Motor neuron (in vitro differentiated cells): ENCODE data around the gene AEBP2. TPM values are rescaled to one million over a fixed set of nuclear protein-coding genes. Genes with fewer than 3 reads are reported as not detected.
"Not testable (repeated sequence)": the region's sequence is repeated elsewhere in the genome, so short reads cannot be mapped to it uniquely, and the experiment has no call there.

ENCODE experiments used
- ATAC-seq, 8 experiments: fragments of 200-7000 bp; cut with Tn5 transposase; replicated peaks in 6 of 8; 2 replicates each; pipeline ENCODE4 v1.8.0; 2021; ENCODE audit warnings: mild to moderate bottlenecking in 8 of 8, moderate library complexity in 8 of 8
- H3K27ac ChIP-seq, 2 donors: fragments of 250-450 bp; sonication (Bioruptor Pico); 2 replicates each; pipeline ENCODE4 v1.9.0; 2021; ENCODE audit warnings: antibody characterized with exemption in 2 of 2, mild to moderate bottlenecking in 2 of 2, moderate library complexity in 1 of 2
- H3K4me1 ChIP-seq, 2 donors: fragments of 250-450 bp; sonication (Bioruptor Pico); replicated peaks in 1 of 2; 2 replicates each; pipeline ENCODE4 v1.6.1; 2021; ENCODE audit warnings: antibody characterized with exemption in 2 of 2, mild to moderate bottlenecking in 2 of 2, moderate library complexity in 1 of 2
- H3K4me3 ChIP-seq, 5 donors: fragments of 250-450 bp; sonication (Bioruptor Pico); 2 replicates each; pipeline ENCODE4 v1.9.0; 2021; ENCODE audit warnings: antibody characterized with exemption in 5 of 5, mild to moderate bottlenecking in 5 of 5, moderate library complexity in 4 of 5
- WGBS, 10 experiments: fragments of 450-650 bp; shearing (Covaris generic); methylation state at CpG; one replicate each; pipeline ENCODE4 v1.0.0; 2022; 5-methylcytosine and 5-hydroxymethylcytosine counted together
- in situ Hi-C, 9 experiments: fragments of 400-800 bp; cut with MboI; loops; one replicate each; pipeline ENCODE4 v1.15.0; 2021; ENCODE audit warnings: low sequenced_read_pairs in 9 of 9, low pct_unique_long_range_greater_than_20kb in 2 of 9; ENCODE audit not compliant: unreplicated experiment in 9 of 9
- total RNA-seq, 8 experiments: library from RNA; unstranded; fragments of 300-600 nt; gene quantifications; 2 replicates each; pipeline versions ENCODE4 v1.2.3 to v1.2.4, GENCODE V29; 2022

The AEBP2 gene
- total RNA-seq, 8 experiments from 2014 or later, result 15.8 to 63.5 (median 26.0) TPM

DNA sequence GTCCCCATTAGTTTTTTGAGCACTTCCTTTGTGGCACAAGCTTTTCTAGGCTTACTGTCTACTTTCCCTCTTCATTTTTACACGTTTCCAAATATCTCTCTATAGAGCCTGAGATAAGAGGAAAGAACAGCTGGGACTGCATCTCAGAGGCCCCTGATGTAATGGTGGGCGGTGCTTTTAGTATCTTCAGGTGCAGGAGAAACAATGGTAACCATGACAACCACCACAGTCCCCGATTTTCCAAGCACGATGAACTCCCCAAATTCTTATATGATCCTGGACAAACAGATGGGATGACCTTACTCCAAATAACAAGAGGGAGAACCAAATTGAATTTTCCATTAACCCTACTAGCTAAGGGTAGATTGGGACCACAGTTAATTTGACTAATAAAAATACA is 103.3 kb downstream of the AEBP2 start:
- H3K4me1 ChIP-seq, result peaks cover 21 to 31% of the 10 kb centered on the region in 2 donors
- no peak for ATAC-seq
- no peak overlapping the region for H3K27ac ChIP-seq
- in situ Hi-C loops, result no loop called here
- H3K4me3 ChIP-seq, result no peak overlapping the region
- 59 to 100% (median 79%) methylated on average over 1 to 4 of the region's 4 CpGs; no CpG with 5 or more reads in 1 of the 10 experiments for WGBS, 10 experiments

DNA sequence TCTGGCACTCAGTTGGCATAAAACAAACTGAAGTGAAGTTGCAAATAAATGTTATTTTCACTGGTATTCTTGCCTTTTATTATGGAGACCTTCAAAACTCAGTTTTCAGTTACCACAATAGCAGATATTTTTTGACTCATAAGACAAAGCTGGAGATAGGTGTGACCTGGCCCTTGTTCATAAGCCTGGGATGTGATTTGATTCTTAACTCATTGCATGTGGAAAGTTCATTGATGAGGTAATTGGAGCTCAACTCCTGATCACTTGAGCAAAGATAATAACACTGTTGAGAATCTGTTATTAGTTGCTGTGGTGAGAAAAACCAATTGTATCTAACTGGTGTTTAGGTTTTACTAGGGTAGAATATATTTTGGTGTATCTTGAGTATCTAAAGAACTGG is 105.1 kb downstream of the AEBP2 start:
- no peak overlapping the region for H3K27ac ChIP-seq
- in situ Hi-C loops, result no loop called here
- peaks cover 21 to 31% of the 10 kb centered on the region in 2 donors for H3K4me1 ChIP-seq
- no peak overlapping the region for H3K4me3 ChIP-seq
- ATAC-seq, result peak in 1 of 8 experiments; percentile 13

DNA sequence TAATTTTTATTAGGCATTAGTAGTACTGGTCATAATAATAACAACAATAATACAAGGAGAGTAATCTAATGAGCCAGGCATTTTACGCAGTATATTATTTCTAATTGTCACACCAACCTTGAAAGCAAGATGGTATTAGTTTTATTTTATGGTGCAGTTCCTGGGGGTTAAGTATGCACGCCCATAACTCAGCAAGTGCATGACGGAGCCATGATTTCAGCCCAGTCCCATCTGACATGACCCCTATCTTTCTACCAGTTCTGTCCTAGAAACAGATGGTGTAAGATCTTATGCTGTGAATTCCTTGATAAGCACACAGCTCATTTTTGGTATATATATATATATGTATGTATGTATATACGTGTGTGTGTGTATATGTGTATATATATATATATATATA is 106.0 kb downstream of the AEBP2 start:
- peak in 5 of 8 experiments; percentile 61 to 97 (median 82) for ATAC-seq
- H3K27ac ChIP-seq, result no peak overlapping the region
- H3K4me1 ChIP-seq, result peaks cover 21 to 31% of the 10 kb centered on the region in 2 donors
- H3K4me3 ChIP-seq, result no peak overlapping the region
- in situ Hi-C loops, result no loop called here
- WGBS, 10 experiments, result 60 to 100% (median 79%) methylated on average over 1 to 4 of the region's 4 CpGs; no CpG with 5 or more reads in 3 of the 10 experiments

DNA sequence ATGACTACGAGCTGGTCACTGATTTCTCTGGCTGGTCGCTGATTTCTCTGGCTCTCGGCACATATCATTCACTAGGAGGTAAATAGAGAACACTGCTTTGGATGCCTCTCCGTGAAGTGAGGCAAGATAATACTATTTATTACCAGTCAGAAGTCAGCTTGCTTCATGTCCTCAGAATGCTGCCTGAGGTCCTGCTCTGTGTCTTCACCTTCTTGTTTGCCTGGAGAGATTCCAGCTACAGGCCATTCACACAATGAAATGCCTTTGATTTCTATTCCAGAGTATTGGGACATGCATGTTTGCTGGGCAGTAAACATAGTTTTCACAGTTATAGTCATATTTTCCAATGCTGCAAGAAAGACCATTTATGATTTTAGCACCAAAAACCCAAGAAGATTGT is 106.7 kb downstream of the AEBP2 start:
- Histone ChIP-seq H3K27ac (peak overlapping the region in 1 of 2 donors; percentile 37), H3K4me1 (peaks cover 21 to 31% of the 10 kb centered on the region in 2 donors), H3K4me3 (no peak overlapping the region)
- ATAC-seq, result peak in 4 of 8 experiments; percentile 6 to 30 (median 23)
- in situ Hi-C loops, result no loop called here
- WGBS, 10 experiments, result 7 to 95% (median 76%) methylated on average over 1 to 3 of the region's 4 CpGs; no CpG with 5 or more reads in 2 of the 10 experiments

DNA sequence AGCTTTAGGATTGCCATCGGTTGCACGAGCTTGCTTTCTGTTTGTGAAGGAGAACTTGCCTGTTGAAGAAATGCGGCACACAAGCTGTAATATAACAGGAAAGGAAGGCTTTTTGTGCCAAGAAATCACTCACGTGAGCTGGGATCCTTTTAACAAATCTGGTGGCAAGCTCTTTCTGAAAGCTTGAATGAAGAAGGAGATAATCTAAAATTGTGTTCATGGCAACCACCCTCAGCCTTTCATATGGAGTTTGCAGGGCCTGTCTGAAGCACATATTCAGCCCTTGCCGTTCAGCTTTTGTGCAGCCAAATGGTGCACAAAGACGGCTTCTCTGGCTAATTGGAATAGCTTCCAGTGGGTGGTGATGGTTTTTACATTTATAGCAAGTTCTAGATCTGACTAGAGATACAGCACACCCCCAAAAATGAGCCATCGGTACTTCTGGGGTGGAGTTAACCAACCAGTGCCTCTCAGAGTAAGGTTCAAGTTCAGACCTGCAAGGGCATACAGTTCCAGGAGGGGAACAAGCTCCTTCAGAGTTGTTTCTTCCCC is 107.4 kb downstream of the AEBP2 start:
- in situ Hi-C loops, result no loop called here
- WGBS, 10 experiments, result 5 to 63% (median 45%) methylated on average over 3 to 7 of the region's 7 CpGs
- H3K4me3 ChIP-seq, result no peak overlapping the region
- H3K4me1 ChIP-seq, result peaks cover 21 to 31% of the 10 kb centered on the region in 2 donors
- peak overlapping the region in 1 of 2 donors; percentile 4 for H3K27ac ChIP-seq
- ATAC-seq, result peak; percentile 27 to 73 (median 64)

DNA sequence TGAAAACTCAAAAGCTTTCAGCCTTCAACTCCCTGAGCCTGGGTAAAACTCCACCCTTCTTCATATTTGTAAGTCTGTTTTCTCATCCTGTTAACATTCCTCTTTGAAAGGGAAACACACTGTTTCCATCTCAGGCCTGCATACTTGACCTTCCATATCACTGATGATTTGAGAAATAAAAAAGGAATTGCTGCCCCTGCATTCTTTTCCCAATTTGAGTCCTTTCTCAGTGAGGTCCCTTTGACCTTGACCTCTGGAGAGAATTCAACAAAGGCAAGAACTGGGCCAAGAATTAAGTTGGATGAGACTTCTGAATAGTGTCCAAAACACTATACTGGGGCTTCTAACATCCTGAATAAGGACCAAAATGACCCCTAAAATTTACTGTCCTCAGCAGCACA is 108.0 kb downstream of the AEBP2 start:
- Histone ChIP-seq H3K4me3 (no peak overlapping the region), H3K27ac (no peak overlapping the region), H3K4me1 (peaks cover 21 to 31% of the 10 kb centered on the region in 2 donors)
- ATAC-seq, result peak in 3 of 8 experiments; percentile 23 to 67 (median 64)
- in situ Hi-C loops, result no loop called here

DNA sequence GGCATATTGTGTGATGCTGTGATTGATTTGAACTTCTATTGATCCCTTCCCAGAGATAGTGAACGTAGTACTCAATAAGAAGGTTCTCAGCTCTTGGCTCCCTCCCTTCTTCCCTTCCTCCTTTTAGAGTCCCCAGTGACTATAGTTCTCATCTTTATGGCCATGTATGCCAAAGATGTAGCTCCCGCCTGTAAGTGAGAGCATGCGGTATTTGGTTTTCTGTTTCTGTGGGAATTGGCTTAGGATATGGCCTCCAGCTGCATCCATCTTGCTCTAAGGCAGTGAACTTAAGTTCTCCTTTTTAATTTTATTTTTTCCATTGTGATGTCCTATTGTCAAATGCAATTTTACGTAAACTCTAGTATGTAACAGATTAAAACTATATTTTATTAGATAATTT is 109.5 kb downstream of the AEBP2 start:
- in situ Hi-C loops, result no loop called here
- Histone ChIP-seq H3K4me1 (peaks cover 21 to 41% of the 10 kb centered on the region in 2 donors), H3K27ac (no peak overlapping the region), H3K4me3 (no peak overlapping the region)
- WGBS, 10 experiments, result 89 to 100% (median 100%) methylated on average over 2 to 4 of the region's 4 CpGs; no CpG with 5 or more reads in 1 of the 10 experiments
- ATAC-seq, result no peak

DNA sequence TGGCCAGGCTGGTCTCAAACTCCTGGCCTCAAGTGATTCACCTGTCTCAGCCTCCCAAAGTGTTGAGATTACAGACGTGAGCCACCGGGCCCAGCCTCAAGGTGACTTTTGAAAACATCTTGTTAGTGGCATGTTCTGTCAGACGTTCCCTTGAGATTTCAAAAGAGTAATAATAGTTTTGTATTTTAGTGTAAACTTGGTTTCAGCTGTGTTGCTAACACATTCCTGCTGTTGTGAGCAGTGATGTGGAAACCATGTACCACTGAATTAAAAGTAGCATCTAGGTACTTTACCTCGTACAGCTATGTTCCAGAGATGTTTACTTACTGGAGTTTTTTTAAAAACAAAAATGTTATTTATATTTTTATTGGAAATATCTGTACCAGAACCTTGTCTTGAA is 111.3 kb downstream of the AEBP2 start:
- in situ Hi-C loops, result no loop called here
- Histone ChIP-seq H3K4me1 (peaks cover 17 to 28% of the 10 kb centered on the region in 2 donors), H3K27ac (no peak overlapping the region), H3K4me3 (no peak overlapping the region)
- 25 to 100% (median 65%) methylated on average over 1 to 4 of the region's 4 CpGs; no CpG with 5 or more reads in 3 of the 10 experiments for WGBS, 10 experiments
- ATAC-seq, result no peak

DNA sequence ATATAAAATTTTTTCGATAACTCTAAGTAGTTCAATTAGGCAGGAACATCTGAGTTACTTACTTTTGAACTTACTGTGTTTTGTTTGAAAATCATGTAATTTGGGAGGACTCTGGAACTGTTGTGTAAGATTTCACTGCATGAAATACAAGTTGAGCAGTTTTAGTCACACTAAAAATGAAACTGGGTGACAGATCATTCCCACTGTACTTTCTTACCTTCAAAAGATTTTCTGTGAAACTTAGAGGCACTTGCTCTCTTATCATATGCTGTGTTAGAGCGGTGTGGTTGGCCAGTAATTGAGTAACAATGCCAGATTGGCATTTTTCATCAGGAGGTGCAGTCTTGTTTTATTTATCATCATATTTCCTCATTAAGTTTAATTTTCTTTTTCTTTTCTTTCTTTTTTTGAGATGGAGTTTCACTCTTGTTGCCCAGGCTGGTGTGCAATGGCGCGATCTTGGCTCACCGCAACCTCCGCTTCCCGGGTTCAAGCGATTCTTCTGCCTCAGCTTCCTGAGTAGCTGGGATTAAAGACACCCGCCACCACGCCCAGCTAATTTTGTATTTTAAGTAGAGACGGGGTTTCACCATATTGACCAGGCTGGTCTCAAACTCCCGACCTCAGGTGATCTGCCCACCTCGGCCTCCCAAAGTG is 113.3 kb downstream of the AEBP2 start:
- 81 to 100% (median 88%) methylated on average over 2 to 11 of the region's 13 CpGs for WGBS, 10 experiments
- peaks cover 0 to 10% of the 10 kb centered on the region in 2 donors for H3K4me1 ChIP-seq
- H3K4me3 ChIP-seq, in situ Hi-C loops, H3K27ac ChIP-seq, ATAC-seq: not testable (repeated sequence)

DNA sequence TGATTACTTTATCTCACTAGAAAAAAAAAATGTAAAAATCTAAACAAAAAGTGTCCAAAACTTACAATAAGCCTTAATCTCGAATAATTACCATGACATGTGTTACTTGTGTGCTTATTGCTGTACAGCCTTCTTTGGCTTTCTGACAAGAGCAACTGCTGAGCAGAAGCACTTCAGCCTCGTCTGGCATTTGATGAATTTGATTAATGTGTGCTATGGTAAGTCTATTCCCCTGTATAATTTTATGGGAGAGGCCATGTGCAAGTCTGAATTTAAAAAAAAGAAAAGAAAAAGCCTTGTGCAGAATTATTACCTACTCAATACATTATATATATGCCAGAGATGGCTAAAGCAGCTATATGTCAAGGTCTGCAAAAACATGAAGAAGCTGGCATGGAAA is 113.9 kb downstream of the AEBP2 start:
- ATAC-seq, result peak in 2 of 8 experiments; percentile 25 to 64
- in situ Hi-C loops, result no loop called here
- Histone ChIP-seq H3K27ac (no peak overlapping the region), H3K4me3 (no peak overlapping the region), H3K4me1 (peaks cover 0 to 10% of the 10 kb centered on the region in 2 donors)
- WGBS, 10 experiments, result 17 to 88% (median 42%) methylated on average over 1 to 2 of the region's 2 CpGs; no CpG with 5 or more reads in 2 of the 10 experiments

DNA sequence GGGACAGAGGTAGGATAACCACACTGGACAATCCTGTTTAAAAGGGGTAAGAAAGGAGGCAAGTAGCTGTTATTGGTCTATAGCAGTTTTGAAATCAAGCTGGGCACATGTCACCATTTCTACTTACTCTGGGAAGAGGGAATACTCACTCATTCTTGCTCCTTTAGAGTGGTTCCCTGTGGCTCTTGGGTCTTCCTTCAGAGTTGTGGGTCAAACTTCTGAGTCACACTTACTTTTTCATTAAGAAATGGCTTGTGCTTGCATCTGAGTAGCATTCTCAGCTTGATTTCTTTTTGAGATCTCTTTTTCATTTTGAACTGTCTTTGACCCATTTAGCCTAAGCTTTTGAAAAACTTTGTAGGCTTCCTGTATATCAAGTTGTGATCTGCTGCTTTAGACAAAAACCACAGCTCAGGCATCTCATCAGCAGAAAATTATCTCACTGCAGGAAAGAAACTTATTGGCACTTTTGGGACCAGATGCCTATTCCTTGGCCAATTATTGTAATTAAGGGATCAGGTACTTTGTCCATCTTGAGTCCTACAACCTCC is 122.2 kb downstream of the AEBP2 start:
- no peak for ATAC-seq
- in situ Hi-C loops, result no loop called here
- Histone ChIP-seq H3K4me1 (no peaks in the 10 kb centered on the region), H3K27ac (no peak overlapping the region), H3K4me3 (no peak overlapping the region)
